GM23248 (cell line): Measurements from ENCODE around the gene GJB6. TPM values are rescaled to one million over a fixed set of nuclear protein-coding genes. Genes with fewer than 3 reads are reported as not detected.

Experiments
- DNase-seq: peaks from one replicate; pipeline ENCODE4 v3.0.0-alpha.2; 2015
- H2AFZ ChIP-seq: fragments of 200-600 bp; sonication (generic); 2 replicates; pipeline ENCODE4 v1.6.1; 2016; ENCODE audit warnings: antibody characterized with exemption
- H3F3A ChIP-seq: fragments of 200-600 bp; sonication (generic); 2 replicates; pipeline ENCODE4 v1.6.1; 2016; ENCODE audit warnings: mild to moderate bottlenecking, antibody characterized with exemption, mixed run types; ENCODE audit not compliant: insufficient read depth
- H3K27ac ChIP-seq: fragments of 200-600 bp; sonication (generic); 2 replicates; pipeline ENCODE4 v1.5.1; 2016; ENCODE audit warnings: mild to moderate bottlenecking
- H3K27me3 ChIP-seq: fragments of 200-600 bp; sonication (generic); replicated peaks from 2 replicates; pipeline ENCODE4 v1.6.1; 2016; ENCODE audit warnings: mild to moderate bottlenecking; ENCODE audit not compliant: insufficient read depth
- H3K36me3 ChIP-seq: fragments of 200-600 bp; sonication (generic); 2 replicates; pipeline ENCODE4 v1.6.1; 2016; ENCODE audit warnings: low read depth, mild to moderate bottlenecking
- H3K4me1 ChIP-seq: fragments of 200-600 bp; sonication (generic); 2 replicates; pipeline ENCODE4 v1.6.1; 2016; ENCODE audit warnings: mild to moderate bottlenecking; ENCODE audit not compliant: insufficient read depth
- H3K4me2 ChIP-seq: fragments of 200-600 bp; sonication (generic); one replicate; pipeline ENCODE4 v1.6.1; 2016; ENCODE audit warnings: mild to moderate bottlenecking; ENCODE audit not compliant: unreplicated experiment
- H3K4me3 ChIP-seq: fragments of 200-600 bp; sonication (generic); 2 replicates; pipeline ENCODE4 v1.5.1; 2016; ENCODE audit warnings: mild to moderate bottlenecking
- H3K79me2 ChIP-seq: fragments of 200-600 bp; sonication (generic); 2 replicates; pipeline ENCODE4 v1.6.1; 2016; ENCODE audit warnings: mild to moderate bottlenecking; ENCODE audit not compliant: insufficient read depth
- H3K9ac ChIP-seq: fragments of 200-600 bp; sonication (generic); 2 replicates; pipeline ENCODE4 v1.6.1; 2016; ENCODE audit warnings: mild to moderate bottlenecking
- H3K9me2 ChIP-seq: fragments of 200-600 bp; sonication (generic); 2 replicates; pipeline ENCODE4 v1.6.1; 2016; ENCODE audit warnings: mixed run types, mild to moderate bottlenecking, moderate library complexity; ENCODE audit not compliant: insufficient read depth
- H3K9me3 ChIP-seq: fragments of 200-600 bp; sonication (generic); one replicate; pipeline ENCODE4 v1.6.1; 2017; ENCODE audit warnings: low read depth
- H4K20me1 ChIP-seq: fragments of 200-600 bp; sonication (generic); 2 replicates; pipeline ENCODE4 v1.6.0; 2016; ENCODE audit not compliant: insufficient read depth
- EZH2 ChIP-seq: fragments of 200-600 bp; sonication (generic); IDR thresholded peaks from 2 replicates; pipeline ENCODE4 v1.6.1; 2018; ENCODE audit warnings: antibody characterized with exemption, mild to moderate bottlenecking; ENCODE audit not compliant: insufficient read depth, poor library complexity, severe bottlenecking
- EZH2phosphoT487 ChIP-seq: fragments of 200-600 bp; sonication (generic); IDR thresholded peaks from 2 replicates; pipeline ENCODE4 v1.6.1; 2018; ENCODE audit warnings: antibody characterized with exemption, moderate library complexity, mild to moderate bottlenecking, low read depth; ENCODE audit not compliant: insufficient read depth
- WGBS, 2 experiments: methylation state at CpG; one replicate each; pipeline ENCODE4 v1.1.6; 2015 to 2017; ENCODE audit warnings: low lambda C conversion rate in 2 of 2, low coverage in 1 of 2; ENCODE audit errors: missing lambda C conversion rate in 2 of 2; 5-methylcytosine and 5-hydroxymethylcytosine counted together
- in situ Hi-C: fragments of 300-500 bp; cut with MboI; formaldehyde crosslinking; loops from 2 replicates; pipeline ENCODE4 v1.15.0; 2020
- polyA plus RNA-seq: library from polyadenylated mRNA; unstranded; fragments of >200 nt; fragmentation: Nextera tagmentation; extraction: Ambion mirVana; gene quantifications from 2 replicates; pipeline ENCODE4 v1.2.1, GENCODE V29; 2016
- total RNA-seq: library from RNA; depleted of rRNA; stranded (reverse); fragments of >200 nt; shearing (Covaris generic); gene quantifications from 2 replicates; pipeline ENCODE4 v1.2.3, GENCODE V29; 2014

GJB6 gene
- total and polyA plus RNA-seq, 2 experiments from 2014 or later = not detected

GRCh38 chr13:20221772-20222171 lies 10.3 kb downstream of the GJB6 start:
- no peaks in the 10 kb centered on the region for H3K9me3 ChIP-seq
- DNase-seq = peak; percentile 49
- H4K20me1 ChIP-seq = no peaks in the 10 kb centered on the region
- no peaks in the 10 kb centered on the region for H3F3A ChIP-seq
- peaks cover 72% of the 10 kb centered on the region for H3K27me3 ChIP-seq
- TF ChIP-seq EZH2 (no peak), EZH2phosphoT487 (no peak)
- no peak overlapping the region for H3K27ac ChIP-seq
- no peak overlapping the region for H2AFZ ChIP-seq
- no peaks in the 10 kb centered on the region for H3K36me3 ChIP-seq
- H3K4me2 ChIP-seq = no peak overlapping the region
- no peak overlapping the region for H3K9ac ChIP-seq
- WGBS, 2 experiments = 30 to 36% methylated on average over 6 of the region's 6 CpGs
- no peaks in the 10 kb centered on the region for H3K79me2 ChIP-seq
- no peaks in the 10 kb centered on the region for H3K9me2 ChIP-seq
- in situ Hi-C loops = no loop called here
- no peak overlapping the region for H3K4me3 ChIP-seq
- H3K4me1 ChIP-seq = no peaks in the 10 kb centered on the region

DNA sequence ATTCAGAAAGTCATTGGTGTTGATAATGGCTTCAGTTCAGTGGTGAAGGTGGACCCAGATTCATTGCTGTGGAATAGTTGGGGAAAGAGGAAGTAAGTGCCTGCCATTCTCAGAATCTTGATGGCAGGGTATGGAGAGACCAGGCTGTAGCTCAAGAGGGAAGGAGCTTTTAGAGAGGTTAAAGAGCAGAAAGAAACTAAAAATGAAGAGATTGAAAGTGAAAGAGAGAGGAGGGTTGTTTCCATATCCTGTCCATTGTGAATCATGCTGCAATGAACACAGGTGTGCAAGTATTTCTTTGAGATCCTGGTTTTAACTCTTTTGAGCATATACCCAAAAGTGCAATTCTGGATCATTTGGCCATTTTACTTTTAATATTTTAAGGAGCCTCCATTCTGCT lies 12.5 kb downstream of the GJB6 start:
- TF ChIP-seq EZH2 (no peak), EZH2phosphoT487 (no peak)
- peaks cover 69% of the 10 kb centered on the region for H3K27me3 ChIP-seq
- in situ Hi-C loops = no loop called here

GRCh38 chr13:20217168-20217567 lies 15.0 kb downstream of the GJB6 start:
- Histone ChIP-seq H2AFZ (no peak overlapping the region), H3K27ac (no peak overlapping the region), H3K4me3 (no peak overlapping the region), H3K4me2 (no peak overlapping the region), H3F3A (no peaks in the 10 kb centered on the region), H3K36me3 (no peaks in the 10 kb centered on the region), H4K20me1 (no peaks in the 10 kb centered on the region), H3K79me2 (no peaks in the 10 kb centered on the region), H3K4me1 (no peaks in the 10 kb centered on the region), H3K9me2 (no peaks in the 10 kb centered on the region), H3K9ac (no peak overlapping the region), H3K27me3 (peaks cover 63% of the 10 kb centered on the region), H3K9me3 (no peaks in the 10 kb centered on the region)
- TF ChIP-seq EZH2 = no peak
- no peak for TF ChIP-seq EZH2phosphoT487
- DNase-seq = no peak
- WGBS, 2 experiments = 60 to 63% methylated on average over 3 of the region's 3 CpGs
- in situ Hi-C loops = no loop called here

More for the DNA sequence above, 12.5 kb downstream of the GJB6 start:
- Histone ChIP-seq H3K36me3 (no peaks in the 10 kb centered on the region), H3K27ac (no peak overlapping the region), H3K4me3 (no peak overlapping the region), H4K20me1 (no peaks in the 10 kb centered on the region), H3F3A (no peaks in the 10 kb centered on the region), H3K9ac (no peak overlapping the region), H3K4me2 (no peak overlapping the region), H3K9me3 (no peaks in the 10 kb centered on the region), H2AFZ (no peak overlapping the region), H3K79me2 (no peaks in the 10 kb centered on the region), H3K4me1 (no peaks in the 10 kb centered on the region), H3K9me2 (no peaks in the 10 kb centered on the region)
- no peak for DNase-seq

DNA sequence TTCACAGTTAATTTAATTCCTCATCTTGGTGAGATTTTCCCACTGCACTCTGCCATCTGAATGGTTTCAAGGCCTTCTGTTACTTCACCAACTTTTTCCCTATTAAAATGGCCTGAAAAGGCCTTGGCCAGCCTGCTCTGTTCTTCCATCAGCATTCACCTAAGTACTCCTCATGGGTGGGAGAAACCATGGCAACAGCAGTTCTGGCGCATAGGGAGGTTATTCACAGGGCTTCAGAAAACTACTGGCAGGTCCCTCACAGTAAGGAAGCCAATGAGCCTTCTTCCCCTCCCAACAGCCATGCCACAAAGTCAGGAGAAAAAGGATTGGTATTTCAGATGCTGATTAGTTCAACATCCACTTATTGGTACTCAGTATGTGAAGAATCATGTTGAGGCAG lies 22.2 kb downstream of the GJB6 start:
- 85 to 91% methylated on average over 1 of the region's 1 CpG for WGBS, 2 experiments
- H3F3A ChIP-seq = no peaks in the 10 kb centered on the region
- H3K9ac ChIP-seq = no peak overlapping the region
- TF ChIP-seq EZH2phosphoT487 = no peak
- no peak for TF ChIP-seq EZH2
- H4K20me1 ChIP-seq = no peaks in the 10 kb centered on the region
- H3K9me3 ChIP-seq = no peaks in the 10 kb centered on the region
- H3K27ac ChIP-seq = no peak overlapping the region
- H3K79me2 ChIP-seq = no peaks in the 10 kb centered on the region
- no peak for DNase-seq
- peaks cover 50% of the 10 kb centered on the region for H3K27me3 ChIP-seq
- no peaks in the 10 kb centered on the region for H3K4me1 ChIP-seq
- H3K36me3 ChIP-seq = no peaks in the 10 kb centered on the region
- no peaks in the 10 kb centered on the region for H3K9me2 ChIP-seq
- no peak overlapping the region for H3K4me2 ChIP-seq
- no peak overlapping the region for H3K4me3 ChIP-seq
- H2AFZ ChIP-seq = no peak overlapping the region
- in situ Hi-C loops = no loop called here

DNA sequence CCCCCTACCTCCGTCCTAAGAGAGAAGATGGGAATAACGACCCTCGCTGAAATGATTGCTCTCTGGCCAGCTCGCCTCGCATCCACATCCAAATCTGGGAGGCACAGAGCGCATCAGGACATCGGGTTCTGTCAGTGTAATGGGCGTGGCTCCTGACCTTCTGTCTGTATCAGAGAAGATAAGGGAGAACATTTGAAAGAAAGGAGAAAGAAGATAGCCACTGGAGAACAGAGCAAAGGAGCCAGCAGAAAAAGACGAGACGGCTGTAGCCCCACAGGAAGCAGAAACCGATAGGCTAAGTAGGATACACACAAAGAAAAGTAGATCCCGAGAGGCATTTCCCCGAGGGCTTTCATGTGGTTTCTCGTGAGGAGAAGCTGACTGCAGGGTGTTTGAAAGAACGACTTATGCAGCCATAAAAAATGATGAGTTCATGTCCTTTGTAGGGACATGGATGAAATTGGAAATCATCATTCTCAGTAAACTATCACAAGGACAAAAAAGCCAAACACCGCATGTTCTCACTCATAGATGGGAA lies 25.4 kb downstream of the GJB6 start:
- DNase-seq = no peak
- Histone ChIP-seq H2AFZ (no peak overlapping the region), H3K4me2 (no peak overlapping the region), H3K4me1 (no peaks in the 10 kb centered on the region), H3K27ac (no peak overlapping the region), H3K27me3 (peaks cover 55% of the 10 kb centered on the region), H3K79me2 (no peaks in the 10 kb centered on the region), H3K36me3 (no peaks in the 10 kb centered on the region), H3K9me3 (no peaks in the 10 kb centered on the region), H3K9ac (no peak overlapping the region), H3K9me2 (no peaks in the 10 kb centered on the region), H3K4me3 (no peak overlapping the region), H4K20me1 (no peaks in the 10 kb centered on the region), H3F3A (no peaks in the 10 kb centered on the region)
- 48 to 49% methylated on average over 16 of the region's 16 CpGs for WGBS, 2 experiments
- in situ Hi-C loops = no loop called here
- TF ChIP-seq EZH2phosphoT487 (no peak), EZH2 (no peak)
